KMS-11 (cell line): ENCODE measurements around the gene TMEM52.

Source experiments
- H2AFZ ChIP-seq: fragments of 200-600 bp; sonication (generic); 2 replicates; pipeline ENCODE4 v1.6.1; 2016; ENCODE audit warnings: antibody characterized with exemption, mixed run types, low read depth
- H3K27ac ChIP-seq: fragments of 200-600 bp; sonication (generic); 2 replicates; pipeline ENCODE4 v1.6.1; 2016; ENCODE audit warnings: mild to moderate bottlenecking, mixed run types
- H3K27me3 ChIP-seq: fragments of 200-600 bp; sonication (generic); 2 replicates; pipeline ENCODE4 v1.6.1; 2017; ENCODE audit warnings: mild to moderate bottlenecking, low read depth, mixed run types, moderate library complexity; ENCODE audit not compliant: insufficient read depth
- H3K36me3 ChIP-seq: fragments of 200-600 bp; sonication (generic); 2 replicates; pipeline ENCODE4 v1.6.1; 2017; ENCODE audit warnings: mild to moderate bottlenecking, mixed run types; ENCODE audit not compliant: insufficient read depth
- H3K4me1 ChIP-seq: fragments of 200-600 bp; sonication (generic); 2 replicates; pipeline ENCODE4 v1.6.1; 2016; ENCODE audit warnings: mild to moderate bottlenecking, low read depth, mixed run types; ENCODE audit not compliant: poor library complexity, severe bottlenecking
- H3K4me2 ChIP-seq: fragments of 200-600 bp; sonication (generic); 2 replicates; pipeline ENCODE4 v1.7.0; 2016; ENCODE audit warnings: mild to moderate bottlenecking, mixed run types
- H3K4me3 ChIP-seq: fragments of 200-600 bp; sonication (generic); IDR thresholded peaks from 2 replicates; pipeline ENCODE4 v1.6.1; 2017; ENCODE audit warnings: low read depth, low read length, mixed read lengths; ENCODE audit not compliant: insufficient read depth
- H3K79me2 ChIP-seq: fragments of 200-600 bp; sonication (generic); 2 replicates; pipeline ENCODE4 v1.6.1; 2016; ENCODE audit warnings: low read depth, mixed run types; ENCODE audit not compliant: insufficient read depth
- H3K9ac ChIP-seq: fragments of 200-600 bp; sonication (generic); 2 replicates; pipeline ENCODE4 v1.6.1; 2016; ENCODE audit warnings: mild to moderate bottlenecking, mixed run types
- H4K20me1 ChIP-seq: fragments of 200-600 bp; sonication (generic); 2 replicates; pipeline ENCODE4 v1.6.1; 2016; ENCODE audit warnings: mild to moderate bottlenecking, mixed run types; ENCODE audit not compliant: insufficient read depth
- CTCF ChIP-seq: fragments of 200-600 bp; sonication (generic); conservative IDR thresholded peaks from 2 replicates; pipeline ENCODE4 v1.6.1; 2017; ENCODE audit warnings: low read depth, mild to moderate bottlenecking, antibody characterized with exemption, low read length, moderate library complexity, mixed read lengths

Gene TMEM52

GRCh38 chr1:1922702-1922955 lies 3.5 kb upstream of the TMEM52 start:
- Histone ChIP-seq H3K36me3 (no peaks in the 10 kb centered on the region), H3K27me3 (peaks cover 51% of the 10 kb centered on the region), H3K27ac (no peak overlapping the region), H3K4me1 (peaks cover 6% of the 10 kb centered on the region), H3K9ac (no peak overlapping the region), H2AFZ (no peak overlapping the region), H3K79me2 (no peaks in the 10 kb centered on the region), H3K4me3 (no peak overlapping the region), H3K4me2 (no peak overlapping the region), H4K20me1 (no peaks in the 10 kb centered on the region)
- TF ChIP-seq CTCF, result no peak

- Histone ChIP-seq H3K27me3 (peaks cover 46% of the 10 kb centered on the region), H3K79me2 (no peaks in the 10 kb centered on the region), H3K4me1 (peaks cover 6% of the 10 kb centered on the region), H4K20me1 (no peaks in the 10 kb centered on the region), H3K27ac (no peak overlapping the region), H3K36me3 (no peaks in the 10 kb centered on the region), H3K9ac (no peak overlapping the region), H3K4me3 (no peak overlapping the region), H3K4me2 (no peak overlapping the region), H2AFZ (no peak overlapping the region)
- no peak for TF ChIP-seq CTCF
Observed at GRCh38 chr1:1921901-1922701, 3.0 kb upstream of the TMEM52 start.

GRCh38 chr1:1921459-1921862 lies 2.4 kb upstream of the TMEM52 start:
- H2AFZ ChIP-seq, result no peak overlapping the region
- peaks cover 41% of the 10 kb centered on the region for H3K27me3 ChIP-seq
- no peak overlapping the region for H3K27ac ChIP-seq
- H4K20me1 ChIP-seq, result no peaks in the 10 kb centered on the region
- H3K36me3 ChIP-seq, result no peaks in the 10 kb centered on the region
- TF ChIP-seq CTCF, result no peak
- H3K4me1 ChIP-seq, result peaks cover 6% of the 10 kb centered on the region
- H3K79me2 ChIP-seq, result no peaks in the 10 kb centered on the region
- H3K4me3 ChIP-seq, result no peak overlapping the region
- no peak overlapping the region for H3K4me2 ChIP-seq
- no peak overlapping the region for H3K9ac ChIP-seq

GRCh38 chr1:1920608-1921458 lies 1.8 kb upstream of the TMEM52 start:
- Histone ChIP-seq H3K79me2 (no peaks in the 10 kb centered on the region), H3K27ac (no peak overlapping the region), H3K4me1 (peaks cover 6% of the 10 kb centered on the region), H3K4me2 (no peak overlapping the region), H2AFZ (no peak overlapping the region), H3K27me3 (peaks cover 37% of the 10 kb centered on the region), H4K20me1 (no peaks in the 10 kb centered on the region), H3K4me3 (no peak overlapping the region), H3K9ac (no peak overlapping the region), H3K36me3 (no peaks in the 10 kb centered on the region)
- no peak for TF ChIP-seq CTCF
